Natural killer cell treated with Interleukin-12 subunit alpha and Interleukin-12 subunit beta and Interleukin-15 and Interleukin-18, amount 100 ng/mL, for 72 hours (primary cell): ENCODE data around the gene LAPTM5. TPM values are rescaled to one million over a fixed set of nuclear protein-coding genes. Genes with fewer than 3 reads are reported as not detected.
"Not testable (repeated sequence)": the region's sequence is repeated elsewhere in the genome, so short reads cannot be mapped to it uniquely, and the experiment has no call there.

Source experiments
- ATAC-seq, 2 donors: fragments of 150-1000 bp; cut with Tn5 transposase in 1 of 2; sonication (Bioruptor Pico), chemical (Tn5 transposase) in 1 of 2; 2 replicates each; pipeline ENCODE4 v1.10.0; 2021
- DNase-seq: peaks from one replicate; pipeline ENCODE4 v3.0.0; 2022; ENCODE audit warnings: low spot score
- H3K27ac Mint-ChIP-seq, 2 donors: 1 replicate in 1 of 2; 2 replicates in 1 of 2; pipeline ENCODE4 v1.8.0; 2022; ENCODE audit warnings: mixed read lengths in 2 of 2, mild to moderate bottlenecking in 1 of 2, moderate library complexity in 1 of 2
- H3K27me3 Mint-ChIP-seq, 2 donors: 1 replicate in 1 of 2; 2 replicates in 1 of 2; pipeline ENCODE4 v1.8.0; 2022; ENCODE audit warnings: mixed read lengths in 2 of 2
- H3K36me3 Mint-ChIP-seq: one replicate; pipeline ENCODE4 v1.8.0; 2022; ENCODE audit warnings: mixed read lengths
- H3K4me1 Mint-ChIP-seq, 2 donors: 1 replicate in 1 of 2; 2 replicates in 1 of 2; pipeline ENCODE4 v1.8.0; 2022; ENCODE audit warnings: low read depth in 2 of 2, mixed read lengths in 2 of 2, mild to moderate bottlenecking in 1 of 2
- H3K4me3 Mint-ChIP-seq: one replicate; pipeline ENCODE4 v1.8.0; 2022; ENCODE audit warnings: mixed read lengths
- H3K9me3 Mint-ChIP-seq: 2 replicates; pipeline ENCODE4 v1.8.0; 2022; ENCODE audit warnings: mixed read lengths
- total RNA-seq, 2 donors: library from RNA; stranded (reverse); gene quantifications; one replicate each; pipeline ENCODE4 v1.2.3, GENCODE V29; 2022

The LAPTM5 gene
- total RNA-seq, 2 donors from 2014 or later = 150 to 153 TPM

DNA sequence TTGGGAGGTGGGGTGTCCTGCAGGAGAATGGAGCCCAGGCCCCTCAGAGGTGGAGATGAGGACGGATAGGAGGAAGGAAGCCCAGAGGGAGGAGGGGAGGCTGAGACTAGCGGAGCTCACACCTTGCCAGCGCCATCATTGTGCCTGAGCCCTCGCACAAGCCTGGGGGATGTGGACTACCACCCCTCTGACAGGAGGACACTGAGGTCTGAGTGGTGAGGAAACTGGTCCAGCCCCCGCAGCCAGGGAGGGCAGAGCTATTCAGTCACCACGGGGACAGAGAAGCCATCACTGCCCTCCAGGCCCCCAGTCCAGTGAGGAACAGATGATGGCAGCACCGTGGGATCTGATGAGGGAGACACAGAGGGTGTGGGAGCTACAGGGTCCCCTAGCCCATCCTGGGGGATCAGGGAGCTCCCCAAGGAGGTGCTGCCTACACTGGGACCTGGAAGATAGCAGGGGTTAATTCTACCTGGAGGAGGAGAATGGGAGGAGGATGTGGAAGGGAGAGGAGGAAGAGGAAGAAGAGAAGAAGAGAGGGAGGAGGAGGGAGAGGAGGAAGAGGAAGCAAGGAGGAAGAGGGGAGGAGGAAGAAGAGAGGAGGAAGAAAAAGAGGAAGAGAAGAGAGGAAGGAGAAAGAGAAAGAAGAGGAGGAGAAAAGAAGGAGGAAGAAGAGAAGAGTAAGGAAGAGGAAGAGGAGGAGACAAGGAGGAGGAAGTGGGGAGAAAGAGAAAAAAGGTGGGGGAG, 65.2 kb downstream of the LAPTM5 start:
- no peak for ATAC-seq
- Mint-ChIP-seq H3K9me3 (no peaks in the 10 kb centered on the region), H3K36me3 (no peaks in the 10 kb centered on the region), H3K4me1 (no peaks in the 10 kb centered on the region), H3K27ac (no peak overlapping the region), H3K4me3 (no peak overlapping the region), H3K27me3 (peaks cover 4 to 14% of the 10 kb centered on the region in 2 donors)
- no peak for DNase-seq

DNA sequence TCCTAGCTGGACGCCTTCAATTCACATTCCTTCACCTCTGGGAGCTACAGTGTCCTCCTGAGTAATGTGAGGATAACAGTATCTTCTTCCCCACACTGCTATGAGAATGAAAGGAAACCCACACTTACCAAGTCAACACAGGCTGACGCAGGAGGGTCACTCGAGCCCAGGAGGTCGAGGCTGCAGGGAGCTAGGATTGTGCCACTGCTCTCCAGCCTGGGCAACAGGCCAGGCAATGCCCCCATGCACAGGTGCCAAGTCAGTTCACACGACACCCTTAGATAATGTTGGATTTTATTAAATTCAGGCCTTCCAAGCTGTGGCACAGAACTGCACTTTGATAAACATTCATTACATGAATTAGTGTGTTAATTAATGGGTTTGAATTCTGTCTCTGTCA, 66.1 kb downstream of the LAPTM5 start:
- no peaks in the 10 kb centered on the region for H3K36me3 Mint-ChIP-seq
- no peaks in the 10 kb centered on the region for H3K4me1 Mint-ChIP-seq
- H3K9me3 Mint-ChIP-seq = no peaks in the 10 kb centered on the region
- DNase-seq = no peak
- no peak for ATAC-seq
- no peak overlapping the region for H3K27ac Mint-ChIP-seq
- no peak overlapping the region for H3K4me3 Mint-ChIP-seq
- peaks cover 10 to 20% of the 10 kb centered on the region in 2 donors for H3K27me3 Mint-ChIP-seq

DNA sequence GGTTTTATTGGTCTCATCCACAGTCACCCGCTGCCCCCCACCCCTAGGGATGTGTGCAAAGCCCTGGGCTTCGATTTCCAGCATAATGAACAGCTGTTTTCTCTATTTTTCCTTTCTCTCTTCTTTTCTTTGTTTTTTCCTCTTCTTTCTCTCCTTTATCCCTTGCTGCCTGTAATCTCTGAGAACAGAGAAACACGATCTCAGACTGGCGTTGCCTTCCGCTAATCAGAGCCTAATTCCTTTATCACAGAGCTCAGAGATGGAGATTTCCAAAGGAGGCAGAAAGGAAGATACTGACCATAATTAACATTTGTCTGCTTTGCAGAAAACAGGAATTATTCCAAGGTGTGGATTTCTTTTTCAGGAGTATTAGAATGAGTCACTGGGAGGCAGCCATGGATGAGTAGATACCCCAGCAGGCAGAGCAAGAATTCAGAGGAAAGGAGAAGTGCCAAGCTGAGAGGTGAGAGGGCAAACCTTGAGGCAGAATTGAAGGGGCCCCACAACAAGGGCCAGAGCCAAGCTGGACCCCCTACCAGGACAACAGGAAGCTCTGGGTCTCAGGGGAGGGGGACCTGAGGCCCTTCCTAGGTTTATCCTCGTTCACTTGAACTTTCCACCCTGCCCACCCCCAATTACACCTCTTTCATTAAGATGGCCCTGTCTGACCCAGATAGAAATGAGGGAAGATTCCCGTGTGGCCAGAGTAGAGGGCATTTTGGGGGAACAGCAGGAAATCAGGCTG, 67.5 kb downstream of the LAPTM5 start:
- Mint-ChIP-seq H3K27me3 (peaks cover 10 to 18% of the 10 kb centered on the region in 2 donors), H3K4me3 (no peak overlapping the region), H3K4me1 (no peaks in the 10 kb centered on the region), H3K36me3 (no peaks in the 10 kb centered on the region), H3K9me3 (no peaks in the 10 kb centered on the region), H3K27ac (no peak overlapping the region)
- ATAC-seq (no peak), DNase-seq (no peak)

DNA sequence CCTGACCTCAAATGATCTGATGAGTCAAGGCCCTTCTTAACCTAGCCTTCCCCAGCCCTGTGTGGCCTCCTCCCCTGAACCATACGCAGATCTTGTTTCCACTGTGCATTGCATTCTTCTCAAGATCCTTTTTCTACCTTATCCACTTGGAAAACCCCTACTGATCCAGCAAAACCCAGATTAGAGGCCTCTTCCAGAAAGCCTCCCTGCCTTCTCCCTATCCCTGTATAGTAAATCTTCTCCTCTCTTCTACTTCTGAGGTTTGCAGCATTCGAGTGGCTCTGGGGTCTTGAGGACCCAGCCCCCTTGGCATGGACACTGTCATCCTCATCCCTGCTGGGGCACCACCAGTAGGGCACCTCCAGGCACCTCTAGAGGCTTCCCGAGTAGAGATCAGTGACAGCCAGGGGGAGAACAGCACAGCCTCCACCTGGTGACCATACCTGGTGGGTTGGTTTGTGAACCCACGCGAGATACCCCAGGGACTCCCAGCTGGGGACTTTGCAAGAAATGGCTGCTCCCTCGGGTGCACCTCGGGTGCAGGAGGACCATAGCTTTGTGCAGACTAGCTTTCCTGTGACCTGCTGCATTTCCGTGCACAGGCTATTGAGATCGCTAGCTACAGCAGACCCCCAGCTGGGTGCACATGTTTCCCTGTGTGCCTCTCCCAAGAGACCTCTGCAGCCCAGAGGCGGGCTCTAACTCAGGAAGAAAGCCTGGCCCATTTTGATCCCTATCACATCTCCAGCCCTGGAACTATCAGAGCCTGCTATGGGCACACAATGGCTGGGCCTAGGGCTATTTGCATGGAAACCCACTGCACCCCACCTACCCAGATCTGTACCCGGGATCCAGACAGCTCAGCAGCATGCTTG, 68.4 kb downstream of the LAPTM5 start:
- H3K4me1 Mint-ChIP-seq = peaks cover 0 to 4% of the 10 kb centered on the region in 2 donors
- H3K27me3 Mint-ChIP-seq = peaks cover 16 to 23% of the 10 kb centered on the region in 2 donors
- H3K36me3 Mint-ChIP-seq = no peaks in the 10 kb centered on the region
- no peak for DNase-seq
- H3K9me3 Mint-ChIP-seq = no peaks in the 10 kb centered on the region
- ATAC-seq = no peak
- H3K27ac Mint-ChIP-seq = no peak overlapping the region
- no peak overlapping the region for H3K4me3 Mint-ChIP-seq

DNA sequence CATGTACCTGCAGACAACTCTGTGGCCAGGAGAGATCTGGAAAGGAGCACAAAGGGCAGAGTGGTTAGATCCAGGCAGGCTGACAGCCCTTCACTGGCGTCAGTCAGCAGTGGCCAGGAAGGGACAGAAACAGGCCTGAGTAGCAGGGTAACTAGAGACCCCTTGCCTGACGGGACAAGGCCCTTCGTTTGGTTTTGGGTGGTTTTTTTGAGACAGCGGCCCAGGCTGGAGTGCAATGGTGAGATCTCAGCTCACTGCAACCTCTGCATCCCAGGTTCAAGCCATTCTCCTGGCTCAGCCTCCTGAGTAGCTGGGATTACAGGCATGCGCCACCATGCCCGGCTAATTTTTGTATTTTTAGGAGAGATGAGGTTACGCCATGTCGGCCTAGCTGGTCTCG, 69.1 kb downstream of the LAPTM5 start:
- not testable (repeated sequence) for DNase-seq

DNA sequence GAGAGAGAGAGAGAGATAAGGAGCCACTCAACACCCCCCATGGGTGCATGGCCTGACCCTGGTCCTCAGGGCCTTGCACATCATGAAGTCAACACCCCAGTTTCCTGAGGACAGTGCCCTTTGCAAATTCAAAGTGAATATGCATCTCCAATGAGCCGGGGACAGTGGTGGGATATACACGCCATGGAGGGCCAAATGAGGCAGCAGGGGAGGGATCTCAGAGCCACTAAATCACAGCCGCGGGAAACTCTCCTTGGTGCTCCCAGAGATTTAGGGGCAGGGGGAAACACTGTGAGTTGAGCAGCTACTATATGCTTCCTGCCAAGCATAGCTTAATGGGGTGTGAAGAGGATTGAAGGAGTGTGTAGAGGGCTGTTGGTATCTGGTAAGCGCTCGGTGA, 69.7 kb downstream of the LAPTM5 start:
- H3K27ac Mint-ChIP-seq = no peak overlapping the region
- ATAC-seq (no peak), DNase-seq (no peak)
- no peaks in the 10 kb centered on the region for H3K36me3 Mint-ChIP-seq
- no peak overlapping the region for H3K4me3 Mint-ChIP-seq
- no peaks in the 10 kb centered on the region for H3K9me3 Mint-ChIP-seq
- peaks cover 26 to 30% of the 10 kb centered on the region in 2 donors for H3K27me3 Mint-ChIP-seq
- peaks cover 0 to 5% of the 10 kb centered on the region in 2 donors for H3K4me1 Mint-ChIP-seq

More for the DNA sequence above, 69.1 kb downstream of the LAPTM5 start:
- not testable (repeated sequence) for ATAC-seq, H3K4me3 Mint-ChIP-seq, H3K36me3 Mint-ChIP-seq, H3K27ac Mint-ChIP-seq, H3K4me1 Mint-ChIP-seq, H3K9me3 Mint-ChIP-seq
- H3K27me3 Mint-ChIP-seq = peaks cover 23 to 28% of the 10 kb centered on the region in 2 donors

DNA sequence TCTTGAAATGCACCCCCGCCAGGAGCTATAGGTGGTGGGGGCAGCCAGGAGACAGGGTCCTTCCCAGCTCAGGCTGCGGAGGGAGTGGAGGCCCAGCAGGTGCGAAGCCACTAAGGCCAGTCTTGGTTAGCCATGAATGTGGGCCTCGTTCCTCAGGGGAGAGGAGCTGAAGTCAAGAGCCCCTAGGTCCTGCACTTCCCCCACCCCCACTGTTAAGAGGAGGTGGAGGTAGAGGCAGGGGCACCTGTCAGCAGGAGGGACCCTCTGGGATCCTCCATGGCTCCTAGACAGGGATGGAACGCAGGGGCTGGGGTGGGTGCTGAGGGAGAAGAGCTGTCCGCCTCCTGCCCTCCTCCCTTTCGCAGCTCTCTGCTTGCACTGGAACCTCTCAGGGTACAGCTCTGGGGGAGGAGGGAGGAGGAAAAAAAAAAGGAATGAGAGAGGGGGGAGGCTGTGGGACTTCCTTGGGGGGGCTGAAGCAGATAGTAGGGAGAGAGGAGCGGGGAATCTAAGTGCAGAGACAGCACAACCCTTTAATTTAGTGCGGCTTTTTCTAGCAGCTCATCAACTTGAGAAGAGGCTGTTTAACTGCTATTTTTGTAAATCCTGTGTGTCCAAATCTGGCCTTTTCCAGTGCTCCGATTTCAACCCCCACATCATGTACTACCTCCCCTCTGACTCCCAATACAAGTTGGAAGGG, 71.2 kb downstream of the LAPTM5 start:
- H3K27ac Mint-ChIP-seq = no peak overlapping the region
- no peak for DNase-seq
- H3K9me3 Mint-ChIP-seq = no peaks in the 10 kb centered on the region
- H3K4me3 Mint-ChIP-seq = no peak overlapping the region
- ATAC-seq = no peak
- H3K4me1 Mint-ChIP-seq = peaks cover 0 to 5% of the 10 kb centered on the region in 2 donors
- peaks cover 31 to 39% of the 10 kb centered on the region in 2 donors for H3K27me3 Mint-ChIP-seq
- no peaks in the 10 kb centered on the region for H3K36me3 Mint-ChIP-seq

DNA sequence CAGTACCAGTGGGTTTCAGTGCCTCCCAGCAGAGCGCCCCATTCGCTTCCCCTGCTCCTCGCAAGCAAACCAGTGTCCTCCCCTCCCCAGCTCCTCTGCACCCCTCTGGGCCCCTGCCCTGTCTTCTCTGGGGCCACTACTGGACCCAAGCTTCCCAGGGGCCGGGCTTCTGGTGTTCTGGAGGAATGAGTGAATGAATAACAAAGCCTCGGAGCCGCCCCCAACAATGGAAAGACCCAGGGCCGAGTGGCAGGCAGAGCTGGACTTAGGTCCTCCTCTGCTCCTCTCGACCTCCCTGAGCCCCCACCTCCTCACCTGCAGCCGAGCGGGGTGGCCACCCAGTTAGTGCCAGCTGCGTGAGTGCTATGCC, 71.8 kb downstream of the LAPTM5 start:
- Mint-ChIP-seq H3K27ac (no peak overlapping the region), H3K4me1 (peaks cover 0 to 5% of the 10 kb centered on the region in 2 donors), H3K9me3 (no peaks in the 10 kb centered on the region), H3K27me3 (peaks cover 36 to 39% of the 10 kb centered on the region in 2 donors), H3K36me3 (no peaks in the 10 kb centered on the region), H3K4me3 (no peak overlapping the region)
- DNase-seq (no peak), ATAC-seq (no peak)

DNA sequence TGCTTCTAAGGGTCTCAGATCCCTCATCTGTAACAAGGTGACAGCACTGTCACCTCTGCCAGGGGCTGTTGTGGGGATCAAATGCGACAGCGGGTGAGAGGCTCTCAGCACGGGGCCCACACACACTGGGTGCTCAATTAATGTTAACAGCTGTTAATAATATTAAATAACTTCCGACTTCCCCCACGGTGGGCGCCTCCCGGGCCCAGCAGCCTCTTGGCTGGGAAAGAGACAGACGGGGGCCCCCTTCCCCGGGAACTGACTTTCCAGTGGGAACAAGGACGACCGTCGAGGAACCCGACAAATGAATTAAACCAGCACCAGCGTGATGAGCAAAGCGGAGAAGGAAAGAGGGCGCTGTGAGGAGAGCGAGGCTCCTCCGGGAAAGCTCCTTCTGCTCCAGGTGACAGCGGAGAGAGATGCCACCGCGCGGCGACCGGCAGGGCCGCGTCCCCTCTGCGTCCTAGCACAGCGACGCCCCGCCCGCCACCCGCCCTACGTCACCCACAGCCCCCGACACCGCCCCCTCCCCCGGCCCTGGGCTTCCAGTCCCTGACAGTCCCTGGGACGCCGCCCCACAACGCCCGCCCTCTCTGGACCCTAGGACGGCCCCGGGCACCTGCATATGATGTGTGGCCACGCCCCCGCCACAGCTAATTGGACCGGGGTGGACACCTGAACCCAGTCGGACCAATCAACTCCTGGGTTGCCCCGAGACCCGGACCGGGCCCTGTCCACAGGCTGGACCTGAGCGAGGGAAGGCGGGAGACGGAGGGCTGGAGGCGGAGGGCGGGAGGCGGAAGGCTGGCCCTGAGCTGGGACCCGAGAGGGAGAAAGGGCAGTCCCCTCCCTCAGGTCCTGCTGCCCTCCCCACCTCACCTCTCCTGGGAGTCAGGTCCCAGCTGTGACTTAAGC, 72.4 kb downstream of the LAPTM5 start:
- H3K36me3 Mint-ChIP-seq = no peaks in the 10 kb centered on the region
- H3K27me3 Mint-ChIP-seq = peaks cover 36 to 41% of the 10 kb centered on the region in 2 donors
- no peaks in the 10 kb centered on the region for H3K9me3 Mint-ChIP-seq
- no peak overlapping the region for H3K4me3 Mint-ChIP-seq
- peaks cover 0 to 5% of the 10 kb centered on the region in 2 donors for H3K4me1 Mint-ChIP-seq
- H3K27ac Mint-ChIP-seq = no peak overlapping the region
- peak; percentile 66 to 75 for ATAC-seq
- DNase-seq = no peak

DNA sequence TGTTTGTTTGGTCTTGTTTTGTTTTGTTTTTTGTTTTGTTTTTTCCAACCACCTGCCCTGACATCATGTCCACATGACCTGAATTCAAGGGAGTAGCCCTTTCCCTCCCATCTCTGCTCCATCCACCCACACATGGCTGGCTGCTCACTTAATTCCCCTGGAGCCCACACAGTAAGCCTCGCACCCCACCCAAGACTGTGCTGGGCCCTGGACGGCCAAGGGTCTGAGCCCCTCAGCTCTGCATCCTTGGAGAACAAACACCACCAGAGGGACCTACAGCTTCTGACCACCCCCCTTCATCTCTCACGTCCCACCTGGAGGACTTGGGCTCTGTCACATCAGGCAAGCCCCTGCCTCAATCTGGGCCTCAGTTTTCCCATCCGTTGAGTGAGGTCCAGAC, 73.3 kb downstream of the LAPTM5 start:
- Mint-ChIP-seq H3K4me3 (no peak overlapping the region), H3K36me3 (no peaks in the 10 kb centered on the region), H3K4me1 (peaks cover 0 to 5% of the 10 kb centered on the region in 2 donors), H3K9me3 (no peaks in the 10 kb centered on the region), H3K27me3 (peaks cover 36 to 37% of the 10 kb centered on the region in 2 donors), H3K27ac (no peak overlapping the region)
- no peak for DNase-seq
- no peak for ATAC-seq

DNA sequence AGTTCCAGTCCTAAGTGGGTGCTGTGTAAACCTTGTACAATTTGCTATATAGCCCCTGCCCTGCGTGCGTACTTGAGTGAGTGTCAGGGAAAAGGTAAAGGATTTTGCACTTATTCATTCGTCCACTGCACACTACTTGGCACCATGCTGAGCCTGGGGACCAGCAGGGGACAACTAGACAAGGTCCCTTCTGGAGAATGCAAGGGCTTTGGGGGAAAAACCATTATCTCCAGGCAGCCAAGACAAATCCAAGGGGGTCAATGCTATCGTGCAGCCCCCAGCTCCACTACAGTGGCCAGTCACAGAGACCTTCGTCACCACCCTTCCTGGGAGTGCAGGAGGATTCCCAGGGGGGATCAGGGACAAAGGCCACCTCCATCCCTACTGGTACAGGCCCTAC, 73.9 kb downstream of the LAPTM5 start:
- no peak overlapping the region for H3K4me3 Mint-ChIP-seq
- H3K27me3 Mint-ChIP-seq = peaks cover 37 to 39% of the 10 kb centered on the region in 2 donors
- H3K36me3 Mint-ChIP-seq = no peaks in the 10 kb centered on the region
- ATAC-seq (no peak), DNase-seq (no peak)
- no peak overlapping the region for H3K27ac Mint-ChIP-seq
- peaks cover 0 to 5% of the 10 kb centered on the region in 2 donors for H3K4me1 Mint-ChIP-seq
- H3K9me3 Mint-ChIP-seq = no peaks in the 10 kb centered on the region
